Measurements from ENCODE around the gene LGALS4.
"Not testable (repeated sequence)": the region's sequence is repeated elsewhere in the genome, so short reads cannot be mapped to it uniquely, and the experiment has no call there.

The LGALS4 gene

GRCh38 chr19:38796154-38796553, 16.6 kb downstream of the LGALS4 start:
- TF ChIP-seq CTCF (IDR thresholded peaks at IDR 0.05; ENCODE audit: low read depth, low read length) = no peak
- H3K4me3 ChIP-seq (ENCODE audit: low read depth, low read length) = no peak overlapping the region

- no peak for TF ChIP-seq CTCF (IDR thresholded peaks at IDR 0.05; ENCODE audit: low read depth, low read length)
- no peak overlapping the region for H3K4me3 ChIP-seq (ENCODE audit: low read depth, low read length)
Observed at GRCh38 chr19:38795549-38795948, 17.2 kb downstream of the LGALS4 start.

GRCh38 chr19:38793671-38794070, 19.1 kb downstream of the LGALS4 start:
- TF ChIP-seq CTCF (IDR thresholded peaks at IDR 0.05; ENCODE audit: low read depth, low read length) = no peak
- H3K4me3 ChIP-seq (ENCODE audit: low read depth, low read length) = no peak overlapping the region

- no peak overlapping the region for H3K4me3 ChIP-seq (ENCODE audit: low read depth, low read length)
- no peak for TF ChIP-seq CTCF (IDR thresholded peaks at IDR 0.05; ENCODE audit: low read depth, low read length)
Observed at GRCh38 chr19:38793177-38793576, 19.6 kb downstream of the LGALS4 start.

- no peak for TF ChIP-seq CTCF (IDR thresholded peaks at IDR 0.05; ENCODE audit: low read depth, low read length)
- H3K4me3 ChIP-seq (ENCODE audit: low read depth, low read length) = no peak overlapping the region
Observed at GRCh38 chr19:38792250-38793111, 20.3 kb downstream of the LGALS4 start.

GRCh38 chr19:38791451-38792064, 21.2 kb downstream of the LGALS4 start:
- not testable (repeated sequence) for H3K4me3 ChIP-seq (ENCODE audit: low read depth, low read length)

- not testable (repeated sequence) for H3K4me3 ChIP-seq (ENCODE audit: low read depth, low read length)
Observed at GRCh38 chr19:38790507-38791403, 22.0 kb downstream of the LGALS4 start.

All from WI38 (cell line).